ENCODE results near the gene CES2. TPM values are rescaled to one million over a fixed set of nuclear protein-coding genes. Genes with fewer than 3 reads are reported as not detected.
"Not testable (repeated sequence)": the region's sequence is repeated elsewhere in the genome, so short reads cannot be mapped to it uniquely, and the experiment has no call there.

Gene CES2
- total RNA-seq, 2 experiments from 2014 or later = 32.5 to 32.7 TPM

GRCh38 chr16:66964049-66964448 is 28.7 kb downstream of the CES2 start:
- no peak for DNase-seq
- Mint-ChIP-seq H3K4me1 (ENCODE audit: low read depth) (peaks cover 10% of the 10 kb centered on the region), H3K4me3 (no peak overlapping the region), H3K36me3 (no peaks in the 10 kb centered on the region), H3K27ac (no peak overlapping the region), H3K27me3 (no peaks in the 10 kb centered on the region), H3K9me3 (no peaks in the 10 kb centered on the region)
- intact Hi-C loops (cut with micrococcal nuclease) = no loop called here
- ChIA-PET CTCF (interaction anchor here (1.3 to 3.3 kb wide), 2 partner anchors 11 to 191 kb away, joined by 6 to 9 read pairs; no protein-coding TSS in a partner anchor), POLR2A (no interaction called here)

DNA sequence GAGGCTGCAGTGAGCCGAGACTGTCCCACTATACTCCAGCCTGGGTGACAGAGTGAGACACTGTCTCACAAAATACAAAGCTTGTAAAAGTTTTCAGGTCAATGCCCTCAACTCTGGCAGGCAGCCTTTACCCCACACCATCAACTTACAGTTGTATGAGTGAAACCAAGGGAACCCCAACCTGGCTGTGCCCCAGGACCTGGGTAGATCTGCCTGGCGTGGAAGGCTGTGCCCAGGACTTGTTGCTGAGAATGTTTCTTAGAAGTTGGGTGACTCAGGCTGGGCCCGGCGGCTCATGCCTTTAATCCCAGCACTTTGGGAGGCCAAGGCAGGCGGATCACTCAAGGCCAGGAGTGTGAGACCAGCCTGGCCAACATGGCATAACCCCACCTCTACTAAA is 33.5 kb downstream of the CES2 start:
- Mint-ChIP-seq H3K4me3 (no peak overlapping the region), H3K36me3 (no peaks in the 10 kb centered on the region), H3K9me3 (no peaks in the 10 kb centered on the region), H3K4me1 (ENCODE audit: low read depth) (peaks cover 2% of the 10 kb centered on the region), H3K27me3 (no peaks in the 10 kb centered on the region), H3K27ac (no peak overlapping the region)
- no peak for DNase-seq
- intact Hi-C loops (cut with micrococcal nuclease) = no loop called here
- ChIA-PET POLR2A (no interaction called here), CTCF (interaction anchor here (1.2 kb wide), 1 partner anchor 8 kb away, joined by 5 read pairs; the partner anchor contains the start of gene CES3)

- Mint-ChIP-seq H3K4me3 (no peak overlapping the region), H3K9me3 (no peaks in the 10 kb centered on the region), H3K36me3 (no peaks in the 10 kb centered on the region), H3K27ac (no peak overlapping the region), H3K4me1 (ENCODE audit: low read depth) (peaks cover 16% of the 10 kb centered on the region), H3K27me3 (no peaks in the 10 kb centered on the region)
- CTCF ChIA-PET = interaction anchor here (1.9 to 2.6 kb wide), 3 partner anchors 10 to 214 kb away, joined by 4 to 18 read pairs (median 16); partner anchors contain the start of gene CES3
- POLR2A ChIA-PET = no interaction called here
- intact Hi-C loops (cut with micrococcal nuclease) = no loop called here
- no peak for DNase-seq
Measured at GRCh38 chr16:66970775-66971720, 35.7 kb downstream of the CES2 start.

- no peak for DNase-seq
- POLR2A ChIA-PET = interaction anchor here (1.1 kb wide), 1 partner anchor 41 kb away, joined by 3 read pairs; no protein-coding TSS in a partner anchor
- Mint-ChIP-seq H3K4me1 (ENCODE audit: low read depth) (peaks cover 23% of the 10 kb centered on the region), H3K27ac (no peak overlapping the region), H3K4me3 (no peak overlapping the region), H3K9me3 (no peaks in the 10 kb centered on the region), H3K36me3 (no peaks in the 10 kb centered on the region), H3K27me3 (no peaks in the 10 kb centered on the region)
- CTCF ChIA-PET = interaction anchor here (0.8 to 2.6 kb wide), 4 partner anchors 12 to 212 kb away, joined by 4 to 16 read pairs (median 5); partner anchors contain the start of gene CES3
- intact Hi-C loops (cut with micrococcal nuclease) = no loop called here
Measured at GRCh38 chr16:66972983-66973382, 37.7 kb downstream of the CES2 start.

GRCh38 chr16:66973716-66974115 is 38.4 kb downstream of the CES2 start:
- CTCF ChIA-PET = interaction anchor here (0.8 to 1.2 kb wide), 3 partner anchors 13 to 182 kb away, joined by 4 to 5 read pairs (median 5); partner anchors contain the start of gene CES3
- POLR2A ChIA-PET = no interaction called here
- H3K9me3 Mint-ChIP-seq = no peaks in the 10 kb centered on the region
- H3K4me1 Mint-ChIP-seq (ENCODE audit: low read depth) = peaks cover 30% of the 10 kb centered on the region
- H3K27ac Mint-ChIP-seq = no peak overlapping the region
- H3K36me3 Mint-ChIP-seq = no peaks in the 10 kb centered on the region
- H3K27me3 Mint-ChIP-seq = no peaks in the 10 kb centered on the region
- H3K4me3 Mint-ChIP-seq = no peak overlapping the region
- no peak for DNase-seq
- intact Hi-C loops (cut with micrococcal nuclease) = no loop called here

DNA sequence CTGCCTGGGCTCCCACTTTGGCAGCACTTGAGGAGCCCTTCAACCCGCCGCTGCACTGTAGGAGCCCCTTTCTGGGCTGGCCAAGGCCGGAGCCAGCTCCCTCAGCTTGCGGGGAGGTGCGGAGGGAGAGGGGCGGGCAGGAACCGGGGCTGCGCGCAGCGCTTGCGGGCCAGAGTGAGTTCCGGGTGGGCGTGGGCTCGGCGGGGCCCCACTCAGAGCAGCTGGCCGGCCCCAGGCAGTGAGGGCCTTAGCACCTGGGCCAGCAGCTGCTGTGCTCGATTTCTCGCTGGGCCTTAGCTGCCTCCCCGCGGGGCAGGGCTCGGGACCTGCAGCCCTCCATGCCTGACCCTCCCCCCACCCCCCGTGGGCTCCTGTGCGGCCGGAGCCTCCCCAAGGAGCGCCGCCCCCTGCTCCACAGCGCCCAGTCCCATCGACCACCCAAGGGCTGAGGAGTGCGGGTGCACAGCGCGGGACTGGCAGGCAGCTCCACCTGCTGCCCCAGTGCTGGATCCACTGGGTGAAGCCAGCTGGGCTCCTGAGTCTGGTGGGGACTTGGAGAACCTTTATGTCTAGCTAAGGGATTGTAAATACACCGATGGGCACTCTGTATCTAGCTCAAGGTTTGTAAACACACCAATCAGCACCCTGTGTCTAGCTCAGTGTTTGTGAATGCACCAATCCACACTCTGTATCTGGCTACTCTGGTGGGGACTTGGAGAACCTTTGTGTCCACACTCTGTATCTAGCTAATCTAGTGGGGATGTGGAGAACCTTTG is 39.0 kb downstream of the CES2 start:
- Mint-ChIP-seq H3K4me1 (ENCODE audit: low read depth) (peaks cover 35% of the 10 kb centered on the region), H3K27ac (peak overlapping the region; percentile 70), H3K4me3 (peak overlapping the region; percentile 72)
- intact Hi-C loops (cut with micrococcal nuclease); DNase-seq; H3K9me3 Mint-ChIP-seq; H3K27me3 Mint-ChIP-seq; H3K36me3 Mint-ChIP-seq: not testable (repeated sequence)
- POLR2A ChIA-PET = interaction anchor here (1.2 to 1.6 kb wide), 3 partner anchors 26 to 54 kb away, joined by 3 to 5 read pairs (median 3); no protein-coding TSS in a partner anchor
- CTCF ChIA-PET = interaction anchor here (0.6 to 2.7 kb wide), 8 partner anchors 12 to 183 kb away, joined by 3 to 25 read pairs (median 8); partner anchors contain the start of gene CES3

DNA sequence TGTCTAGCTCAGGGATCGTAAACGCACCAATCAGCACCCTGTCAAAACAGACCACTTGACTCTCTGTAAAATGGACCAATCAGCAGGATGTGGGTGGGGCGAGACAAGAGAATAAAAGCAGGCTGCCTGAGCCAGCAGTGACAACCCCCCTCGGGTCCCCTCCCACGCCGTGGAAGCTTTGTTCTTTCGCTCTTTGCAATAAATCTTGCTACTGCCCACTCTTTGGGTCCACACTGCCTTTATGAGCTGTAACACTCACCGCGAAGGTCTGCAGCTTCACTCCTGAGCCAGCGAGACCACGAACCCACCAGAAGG is 39.6 kb downstream of the CES2 start:
- CTCF ChIA-PET = interaction anchor here (0.8 to 3.7 kb wide), 11 partner anchors 9 to 223 kb away, joined by 3 to 25 read pairs (median 8); partner anchors contain the start of gene CES3
- Mint-ChIP-seq H3K4me3 (peak overlapping the region; percentile 72), H3K4me1 (ENCODE audit: low read depth) (peaks cover 35% of the 10 kb centered on the region), H3K27ac (peak overlapping the region; percentile 70)
- intact Hi-C loops (cut with micrococcal nuclease); H3K36me3 Mint-ChIP-seq; H3K27me3 Mint-ChIP-seq; H3K9me3 Mint-ChIP-seq: not testable (repeated sequence)
- POLR2A ChIA-PET = interaction anchor here (1.2 to 1.6 kb wide), 3 partner anchors 25 to 53 kb away, joined by 3 to 5 read pairs (median 3); no protein-coding TSS in a partner anchor
- peak; percentile 84 for DNase-seq

GRCh38 chr16:66975302-66975893 is 40.1 kb downstream of the CES2 start:
- Mint-ChIP-seq H3K36me3 (no peaks in the 10 kb centered on the region), H3K4me3 (peak overlapping the region; percentile 72), H3K27me3 (no peaks in the 10 kb centered on the region), H3K9me3 (no peaks in the 10 kb centered on the region), H3K4me1 (ENCODE audit: low read depth) (peaks cover 35% of the 10 kb centered on the region), H3K27ac (peak overlapping the region; percentile 70)
- ChIA-PET CTCF (interaction anchor here (0.7 to 3.7 kb wide), 15 partner anchors 9 to 222 kb away, joined by 3 to 25 read pairs (median 7); partner anchors contain the start of genes CES3, FBXL8 and TRADD), POLR2A (interaction anchor here (0.8 to 1.6 kb wide), 5 partner anchors 10 to 53 kb away, joined by 3 to 6 read pairs (median 5); partner anchors contain the start of gene CBFB)
- intact Hi-C loops (cut with micrococcal nuclease) = no loop called here
- DNase-seq = no peak

DNA sequence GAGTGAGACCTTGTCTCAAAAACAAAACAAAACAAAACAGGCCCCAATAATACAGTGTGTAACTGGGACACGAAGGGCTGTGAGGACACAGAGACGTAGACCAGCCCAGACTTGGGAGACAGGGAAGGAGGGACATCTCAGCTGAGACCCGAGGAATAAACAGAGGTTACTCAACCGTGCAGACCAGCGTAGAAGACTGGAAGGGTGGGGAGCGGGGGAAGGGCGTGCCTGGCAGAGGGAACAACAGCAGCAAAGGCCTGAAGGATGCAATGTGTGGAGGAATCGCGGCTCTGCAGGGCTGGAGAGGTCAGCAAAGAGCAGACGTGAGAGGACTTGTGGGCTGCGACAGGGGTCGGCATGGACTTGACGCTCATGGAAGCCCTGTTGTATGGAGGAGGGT is 41.4 kb downstream of the CES2 start:
- Mint-ChIP-seq H3K4me3 (peak overlapping the region; percentile 34), H3K27ac (peak overlapping the region; percentile 43), H3K4me1 (ENCODE audit: low read depth) (peaks cover 44% of the 10 kb centered on the region), H3K36me3 (peaks cover 5% of the 10 kb centered on the region), H3K27me3 (no peaks in the 10 kb centered on the region), H3K9me3 (no peaks in the 10 kb centered on the region)
- POLR2A ChIA-PET = no interaction called here
- DNase-seq = no peak
- intact Hi-C loops (cut with micrococcal nuclease) = loop anchor here (1.0 kb wide), 5 partner anchors 22 to 209 kb away; partner anchors contain the start of genes FBXL8 and TRADD
- CTCF ChIA-PET = interaction anchor here (0.5 to 3.7 kb wide), 16 partner anchors 11 to 250 kb away, joined by 3 to 45 read pairs (median 11); partner anchors contain the start of genes CES3, FBXL8, TMEM208 and TRADD

- Mint-ChIP-seq H3K4me3 (no peak overlapping the region), H3K27ac (peak overlapping the region; percentile 54), H3K9me3 (no peaks in the 10 kb centered on the region), H3K36me3 (peaks cover 9% of the 10 kb centered on the region), H3K4me1 (ENCODE audit: low read depth) (peaks cover 50% of the 10 kb centered on the region), H3K27me3 (no peaks in the 10 kb centered on the region)
- DNase-seq = peak; percentile 95
- ChIA-PET CTCF (interaction anchor here (0.5 to 3.7 kb wide), 18 partner anchors 12 to 249 kb away, joined by 3 to 45 read pairs (median 8); partner anchors contain the start of genes CES3, FBXL8, TMEM208 and TRADD), POLR2A (interaction anchor here (1.8 kb wide), 1 partner anchor 182 kb away, joined by 5 read pairs; the partner anchor contains the start of genes FBXL8 and TRADD)
- intact Hi-C loops (cut with micrococcal nuclease) = loop anchor here (1.0 kb wide), 5 partner anchors 23 to 208 kb away; partner anchors contain the start of genes FBXL8 and TRADD
Measured at GRCh38 chr16:66977341-66978113, 42.2 kb downstream of the CES2 start.

Measured in activated CD4-positive, alpha-beta memory T cell treated with anti-CD3 and anti-CD28 coated beads for 36 hours (primary cell).